PC-3 (cell line): ENCODE results near the gene ANKRD27.

Experiments
- EZH2 ChIP-seq: fragments of 300-600 bp; sonication (generic); IDR thresholded peaks from one replicate; pipeline ENCODE4 v1.6.1; 2017; ENCODE audit warnings: antibody characterized with exemption, mild to moderate bottlenecking, low read length; ENCODE audit not compliant: unreplicated experiment
- TF ChIP-seq, protein P1 (sequence below): fragments of 300-600 bp; sonication (generic); conservative IDR thresholded peaks from 2 replicates; pipeline ENCODE4 v1.5.1; 2017; ENCODE audit warnings: antibody characterized with exemption, low read depth, mild to moderate bottlenecking, low read length

DNA sequence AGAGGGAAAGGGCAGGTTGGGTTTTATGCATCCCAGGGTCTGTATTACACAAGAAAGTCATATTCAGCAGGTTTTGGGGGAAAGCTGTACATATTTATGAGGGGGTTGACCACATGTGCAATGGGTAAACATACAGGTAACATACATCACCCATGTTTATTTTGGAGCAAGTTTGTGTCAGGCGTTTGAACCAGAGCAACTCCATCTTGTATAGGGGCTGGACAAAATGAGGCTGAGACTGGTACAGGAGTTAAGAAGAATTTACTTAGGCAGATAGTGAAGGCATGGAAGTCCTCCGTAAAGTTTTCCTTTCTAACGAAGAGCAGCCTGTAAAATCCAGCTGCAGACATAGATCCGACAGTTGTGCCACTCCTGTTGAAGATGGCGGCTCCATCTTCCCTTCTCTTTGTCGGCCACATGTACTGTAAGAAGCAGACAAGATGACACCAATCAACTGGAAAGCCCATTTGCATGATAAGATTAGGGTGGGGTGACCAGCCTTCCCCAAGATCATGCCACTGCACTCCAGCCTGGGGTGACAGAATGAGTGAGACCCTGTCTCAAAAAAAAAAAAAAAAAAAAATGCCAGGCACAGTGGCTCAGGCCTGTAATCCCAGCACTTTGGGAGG lies 12.0 kb upstream of the ANKRD27 start:
- TF ChIP-seq, protein P1, sequence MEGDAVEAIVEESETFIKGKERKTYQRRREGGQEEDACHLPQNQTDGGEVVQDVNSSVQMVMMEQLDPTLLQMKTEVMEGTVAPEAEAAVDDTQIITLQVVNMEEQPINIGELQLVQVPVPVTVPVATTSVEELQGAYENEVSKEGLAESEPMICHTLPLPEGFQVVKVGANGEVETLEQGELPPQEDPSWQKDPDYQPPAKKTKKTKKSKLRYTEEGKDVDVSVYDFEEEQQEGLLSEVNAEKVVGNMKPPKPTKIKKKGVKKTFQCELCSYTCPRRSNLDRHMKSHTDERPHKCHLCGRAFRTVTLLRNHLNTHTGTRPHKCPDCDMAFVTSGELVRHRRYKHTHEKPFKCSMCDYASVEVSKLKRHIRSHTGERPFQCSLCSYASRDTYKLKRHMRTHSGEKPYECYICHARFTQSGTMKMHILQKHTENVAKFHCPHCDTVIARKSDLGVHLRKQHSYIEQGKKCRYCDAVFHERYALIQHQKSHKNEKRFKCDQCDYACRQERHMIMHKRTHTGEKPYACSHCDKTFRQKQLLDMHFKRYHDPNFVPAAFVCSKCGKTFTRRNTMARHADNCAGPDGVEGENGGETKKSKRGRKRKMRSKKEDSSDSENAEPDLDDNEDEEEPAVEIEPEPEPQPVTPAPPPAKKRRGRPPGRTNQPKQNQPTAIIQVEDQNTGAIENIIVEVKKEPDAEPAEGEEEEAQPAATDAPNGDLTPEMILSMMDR = no peak
- no peak for TF ChIP-seq EZH2
